ENCODE data around the gene IL1RAPL2.

GRCh38 chrX:105816517-105816916 is 1250.5 kb downstream of the IL1RAPL2 start:
- TF ChIP-seq, protein P1, sequence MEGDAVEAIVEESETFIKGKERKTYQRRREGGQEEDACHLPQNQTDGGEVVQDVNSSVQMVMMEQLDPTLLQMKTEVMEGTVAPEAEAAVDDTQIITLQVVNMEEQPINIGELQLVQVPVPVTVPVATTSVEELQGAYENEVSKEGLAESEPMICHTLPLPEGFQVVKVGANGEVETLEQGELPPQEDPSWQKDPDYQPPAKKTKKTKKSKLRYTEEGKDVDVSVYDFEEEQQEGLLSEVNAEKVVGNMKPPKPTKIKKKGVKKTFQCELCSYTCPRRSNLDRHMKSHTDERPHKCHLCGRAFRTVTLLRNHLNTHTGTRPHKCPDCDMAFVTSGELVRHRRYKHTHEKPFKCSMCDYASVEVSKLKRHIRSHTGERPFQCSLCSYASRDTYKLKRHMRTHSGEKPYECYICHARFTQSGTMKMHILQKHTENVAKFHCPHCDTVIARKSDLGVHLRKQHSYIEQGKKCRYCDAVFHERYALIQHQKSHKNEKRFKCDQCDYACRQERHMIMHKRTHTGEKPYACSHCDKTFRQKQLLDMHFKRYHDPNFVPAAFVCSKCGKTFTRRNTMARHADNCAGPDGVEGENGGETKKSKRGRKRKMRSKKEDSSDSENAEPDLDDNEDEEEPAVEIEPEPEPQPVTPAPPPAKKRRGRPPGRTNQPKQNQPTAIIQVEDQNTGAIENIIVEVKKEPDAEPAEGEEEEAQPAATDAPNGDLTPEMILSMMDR (IDR thresholded peaks at IDR 0.05; ENCODE audit: insufficient read depth, low read length, poor library complexity, severe bottlenecking), result no peak
- no peak for TF ChIP-seq EZH2phosphoT487 (conservative IDR thresholded peaks at IDR 0.05; ENCODE audit: low read length)

All from SU-DHL-6 (cell line).